Measurements from ENCODE around the gene HNF4A.
"Not testable (repeated sequence)": the region's sequence is repeated elsewhere in the genome, so short reads cannot be mapped to it uniquely, and the experiment has no call there.

HNF4A gene

GRCh38 chr20:44467289-44467883, 111.9 kb downstream of the HNF4A start:
- no peak overlapping the region for H3K27ac ChIP-seq (ENCODE audit: low read depth, low read length)
- no peaks in the 10 kb centered on the region for H3K36me3 ChIP-seq (ENCODE audit: control insufficient read depth, insufficient read depth, low read length)
- H3K9ac ChIP-seq (ENCODE audit: low read depth, low read length) = no peak overlapping the region
- no peaks in the 10 kb centered on the region for H3K4me1 ChIP-seq (ENCODE audit: control insufficient read depth, insufficient read depth, low read length)
- H3K4me3 ChIP-seq (ENCODE audit: low read depth, low read length) = no peak overlapping the region
- H3K27me3 ChIP-seq (ENCODE audit: control insufficient read depth, insufficient read depth, low read length) = no peaks in the 10 kb centered on the region
- H3K9me3 ChIP-seq (ENCODE audit: control insufficient read depth, insufficient read depth, low read length) = no peaks in the 10 kb centered on the region

DNA sequence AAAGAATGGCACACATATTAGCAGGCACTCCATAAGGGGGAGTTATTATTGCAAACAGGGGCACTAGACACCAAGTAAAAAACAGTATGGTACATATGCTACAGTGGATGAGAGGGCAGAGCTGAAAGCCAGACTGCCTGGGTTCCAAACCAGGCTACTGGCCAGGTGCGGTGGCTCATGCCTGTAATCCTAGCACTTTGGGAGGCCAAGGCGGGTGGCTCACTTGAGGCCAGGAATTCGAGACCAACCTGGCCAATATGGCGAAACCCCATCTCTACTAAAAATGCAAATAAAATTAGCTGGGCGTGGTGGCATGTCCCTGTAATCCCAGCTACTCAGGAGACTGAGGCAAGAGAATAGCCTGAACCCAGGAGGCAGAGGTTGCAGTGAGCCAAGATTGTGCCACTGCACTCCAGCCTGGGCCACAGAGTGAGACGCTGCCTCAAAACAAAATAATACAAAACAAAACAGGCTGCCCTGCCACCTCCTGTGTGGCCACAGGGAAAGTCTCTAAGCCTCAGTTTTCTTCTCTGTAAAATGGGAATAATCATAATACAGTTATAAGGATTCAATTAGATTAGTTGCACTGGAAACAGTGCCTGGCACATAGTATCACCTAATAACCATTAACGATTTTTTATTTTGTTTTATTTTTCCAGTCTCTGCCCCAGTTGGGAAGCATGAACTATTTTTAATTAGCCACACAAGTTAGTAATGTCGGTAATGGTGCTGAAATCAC, 112.7 kb downstream of the HNF4A start:
- no peaks in the 10 kb centered on the region for H3K4me1 ChIP-seq (ENCODE audit: control insufficient read depth, insufficient read depth, low read length)
- H3K27me3 ChIP-seq (ENCODE audit: control insufficient read depth, insufficient read depth, low read length) = no peaks in the 10 kb centered on the region
- no peak overlapping the region for H3K9ac ChIP-seq (ENCODE audit: low read depth, low read length)
- H3K27ac ChIP-seq (ENCODE audit: low read depth, low read length) = no peak overlapping the region
- H3K9me3 ChIP-seq (ENCODE audit: control insufficient read depth, insufficient read depth, low read length) = no peaks in the 10 kb centered on the region
- H3K4me3 ChIP-seq (ENCODE audit: low read depth, low read length) = no peak overlapping the region
- H3K36me3 ChIP-seq (ENCODE audit: control insufficient read depth, insufficient read depth, low read length) = no peaks in the 10 kb centered on the region

- Histone ChIP-seq H3K9me3 (ENCODE audit: control insufficient read depth, insufficient read depth, low read length) (no peaks in the 10 kb centered on the region), H3K27me3 (ENCODE audit: control insufficient read depth, insufficient read depth, low read length) (no peaks in the 10 kb centered on the region), H3K4me3 (ENCODE audit: low read depth, low read length) (no peak overlapping the region), H3K27ac (ENCODE audit: low read depth, low read length) (no peak overlapping the region), H3K4me1 (ENCODE audit: control insufficient read depth, insufficient read depth, low read length) (peaks cover 3% of the 10 kb centered on the region; the same call in 1 of the 2 replicates), H3K9ac (ENCODE audit: low read depth, low read length) (no peak overlapping the region), H3K36me3 (ENCODE audit: control insufficient read depth, insufficient read depth, low read length) (no peaks in the 10 kb centered on the region)
These were observed 114.8 kb downstream of the HNF4A start for GRCh38 chr20:44470327-44470726.

DNA sequence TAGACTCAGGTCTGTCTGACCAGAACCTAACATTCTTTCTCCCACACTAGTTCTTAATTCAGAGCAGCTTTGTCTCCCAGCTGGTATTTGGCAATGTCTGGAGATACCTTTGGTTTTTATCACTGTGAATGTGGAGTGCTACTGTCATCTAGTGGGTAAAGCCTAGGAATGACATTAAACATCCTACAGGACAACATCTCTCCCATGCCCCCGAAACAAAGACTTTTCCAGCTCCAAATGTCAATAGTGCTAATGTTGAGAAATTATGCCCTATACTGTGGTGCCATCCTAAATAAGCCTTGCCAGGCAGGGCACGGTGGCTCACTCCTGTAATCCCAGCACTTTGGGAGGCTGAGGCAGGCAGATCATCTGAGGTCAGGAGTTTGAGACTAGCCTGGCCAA, 116.0 kb downstream of the HNF4A start:
- Histone ChIP-seq H3K27ac (ENCODE audit: low read depth, low read length) (no peak overlapping the region), H3K27me3 (ENCODE audit: control insufficient read depth, insufficient read depth, low read length) (no peaks in the 10 kb centered on the region), H3K4me3 (ENCODE audit: low read depth, low read length) (no peak overlapping the region), H3K36me3 (ENCODE audit: control insufficient read depth, insufficient read depth, low read length) (no peaks in the 10 kb centered on the region), H3K9ac (ENCODE audit: low read depth, low read length) (no peak overlapping the region), H3K9me3 (ENCODE audit: control insufficient read depth, insufficient read depth, low read length) (no peaks in the 10 kb centered on the region), H3K4me1 (ENCODE audit: control insufficient read depth, insufficient read depth, low read length) (peaks cover 7% of the 10 kb centered on the region; the same call in 1 of the 2 replicates)

GRCh38 chr20:44472283-44472682, 116.8 kb downstream of the HNF4A start:
- not testable (repeated sequence) for H3K9me3 ChIP-seq (ENCODE audit: control insufficient read depth, insufficient read depth, low read length); H3K4me3 ChIP-seq (ENCODE audit: low read depth, low read length); H3K9ac ChIP-seq (ENCODE audit: low read depth, low read length); H3K27ac ChIP-seq (ENCODE audit: low read depth, low read length); H3K27me3 ChIP-seq (ENCODE audit: control insufficient read depth, insufficient read depth, low read length); H3K36me3 ChIP-seq (ENCODE audit: control insufficient read depth, insufficient read depth, low read length)
- H3K4me1 ChIP-seq (ENCODE audit: control insufficient read depth, insufficient read depth, low read length) = peaks cover 10% of the 10 kb centered on the region; the same call in 1 of the 2 replicates

GRCh38 chr20:44475372-44475693, 119.8 kb downstream of the HNF4A start:
- no peaks in the 10 kb centered on the region for H3K27me3 ChIP-seq (ENCODE audit: control insufficient read depth, insufficient read depth, low read length)
- H3K4me3 ChIP-seq (ENCODE audit: low read depth, low read length) = peak overlapping the region; percentile 86
- H3K4me1 ChIP-seq (ENCODE audit: control insufficient read depth, insufficient read depth, low read length) = peaks cover 10% of the 10 kb centered on the region; the same call in 1 of the 2 replicates
- H3K27ac ChIP-seq (ENCODE audit: low read depth, low read length) = no peak overlapping the region
- no peaks in the 10 kb centered on the region for H3K9me3 ChIP-seq (ENCODE audit: control insufficient read depth, insufficient read depth, low read length)
- H3K36me3 ChIP-seq (ENCODE audit: control insufficient read depth, insufficient read depth, low read length) = peaks cover 3% of the 10 kb centered on the region
- no peak overlapping the region for H3K9ac ChIP-seq (ENCODE audit: low read depth, low read length)

DNA sequence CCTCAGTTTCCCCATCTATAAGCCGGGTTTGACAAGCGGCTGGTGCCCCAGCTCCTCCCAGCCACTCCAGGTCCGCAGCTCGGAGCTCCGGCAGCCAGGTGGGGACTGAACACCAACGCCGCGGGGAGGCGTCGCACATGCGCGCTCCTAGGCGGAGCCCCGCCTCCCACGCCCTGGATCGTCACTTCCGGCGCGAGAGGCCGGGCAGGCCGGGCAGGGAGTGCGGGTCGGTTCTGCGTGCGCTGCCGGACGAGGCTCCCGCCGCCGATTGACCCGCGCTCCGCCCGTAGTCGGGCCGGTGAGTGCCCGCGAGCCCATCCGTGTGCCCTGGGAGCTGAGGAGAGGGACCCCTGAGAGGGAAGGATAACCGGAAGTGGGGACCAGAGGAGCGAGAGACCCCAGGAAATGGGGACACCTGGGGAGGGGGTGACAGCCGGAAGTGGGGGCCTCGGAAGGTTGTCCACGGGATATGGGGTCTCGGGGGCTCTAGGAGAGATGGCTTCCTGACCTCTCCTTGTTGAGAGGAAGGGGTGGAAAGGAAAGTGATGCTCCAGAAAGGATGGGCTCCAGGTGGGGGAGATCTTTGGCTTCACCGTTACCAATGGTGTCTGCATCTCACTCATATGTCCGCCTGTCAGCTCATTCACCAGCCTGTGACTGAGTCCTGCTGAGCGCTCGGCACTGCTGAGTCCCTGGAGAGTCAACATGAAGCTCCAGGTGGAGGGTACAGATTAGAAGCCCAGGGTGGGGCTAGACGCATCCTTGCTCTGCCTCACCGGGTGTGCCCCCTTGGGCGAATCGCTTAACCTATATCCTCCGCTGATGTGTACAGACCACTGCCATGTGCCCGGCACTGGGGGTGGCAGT, 120.4 kb downstream of the HNF4A start, which contains the start of gene TTPAL:
TSS of gene TTPAL (plus strand) at position 181 of the 867 bp plus-strand sequence. CDS start 4,126 bp downstream, outside the sequence.
- Histone ChIP-seq H3K4me1 (ENCODE audit: control insufficient read depth, insufficient read depth, low read length) (peaks cover 10% of the 10 kb centered on the region; the same call in 1 of the 2 replicates), H3K4me3 (ENCODE audit: low read depth, low read length) (peak within 1 kb of the TSS; percentile 86), H3K27me3 (ENCODE audit: control insufficient read depth, insufficient read depth, low read length) (no peaks in the 10 kb centered on the region), H3K9ac (ENCODE audit: low read depth, low read length) (peak within 1 kb of the TSS; percentile 77), H3K9me3 (ENCODE audit: control insufficient read depth, insufficient read depth, low read length) (no peaks in the 10 kb centered on the region), H3K27ac (ENCODE audit: low read depth, low read length) (peak within 1 kb of the TSS; percentile 82), H3K36me3 (ENCODE audit: control insufficient read depth, insufficient read depth, low read length) (peaks cover 7% of the 10 kb centered on the region)

- peaks cover 10% of the 10 kb centered on the region; the same call in 1 of the 2 replicates for H3K4me1 ChIP-seq (ENCODE audit: control insufficient read depth, insufficient read depth, low read length)
- no peaks in the 10 kb centered on the region for H3K9me3 ChIP-seq (ENCODE audit: control insufficient read depth, insufficient read depth, low read length)
- H3K27ac ChIP-seq (ENCODE audit: low read depth, low read length) = no peak overlapping the region
- peak overlapping the region; percentile 86; the same call in 1 of the 2 replicates for H3K4me3 ChIP-seq (ENCODE audit: low read depth, low read length)
- no peak overlapping the region for H3K9ac ChIP-seq (ENCODE audit: low read depth, low read length)
- no peaks in the 10 kb centered on the region for H3K27me3 ChIP-seq (ENCODE audit: control insufficient read depth, insufficient read depth, low read length)
- H3K36me3 ChIP-seq (ENCODE audit: control insufficient read depth, insufficient read depth, low read length) = peaks cover 17% of the 10 kb centered on the region
These were observed 121.7 kb downstream of the HNF4A start for GRCh38 chr20:44477151-44477550.

DNA sequence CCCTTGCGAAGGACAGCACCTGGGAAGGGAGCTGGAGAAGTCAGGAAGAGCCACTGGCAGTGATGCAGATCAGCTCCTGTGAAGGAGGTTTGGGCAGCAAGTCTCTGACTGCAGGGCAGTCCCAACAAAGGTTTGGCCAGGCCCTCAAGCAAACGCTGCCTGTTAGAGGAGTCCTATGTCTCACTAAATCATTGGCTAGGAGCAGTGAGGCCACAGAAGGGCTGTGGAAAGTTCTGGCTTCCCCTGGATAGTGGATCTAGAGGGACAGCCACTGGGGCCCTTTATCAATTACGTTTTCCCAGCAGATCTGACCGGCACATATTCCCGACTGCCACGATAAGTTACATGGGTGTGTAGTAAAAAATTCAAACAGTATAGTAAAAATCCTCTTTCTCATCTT, 122.7 kb downstream of the HNF4A start:
- no peak overlapping the region for H3K27ac ChIP-seq (ENCODE audit: low read depth, low read length)
- no peaks in the 10 kb centered on the region for H3K9me3 ChIP-seq (ENCODE audit: control insufficient read depth, insufficient read depth, low read length)
- H3K27me3 ChIP-seq (ENCODE audit: control insufficient read depth, insufficient read depth, low read length) = no peaks in the 10 kb centered on the region
- no peak overlapping the region for H3K9ac ChIP-seq (ENCODE audit: low read depth, low read length)
- H3K4me3 ChIP-seq (ENCODE audit: low read depth, low read length) = no peak overlapping the region
- peaks cover 19% of the 10 kb centered on the region for H3K36me3 ChIP-seq (ENCODE audit: control insufficient read depth, insufficient read depth, low read length)
- peaks cover 10% of the 10 kb centered on the region; the same call in 1 of the 2 replicates for H3K4me1 ChIP-seq (ENCODE audit: control insufficient read depth, insufficient read depth, low read length)

DNA sequence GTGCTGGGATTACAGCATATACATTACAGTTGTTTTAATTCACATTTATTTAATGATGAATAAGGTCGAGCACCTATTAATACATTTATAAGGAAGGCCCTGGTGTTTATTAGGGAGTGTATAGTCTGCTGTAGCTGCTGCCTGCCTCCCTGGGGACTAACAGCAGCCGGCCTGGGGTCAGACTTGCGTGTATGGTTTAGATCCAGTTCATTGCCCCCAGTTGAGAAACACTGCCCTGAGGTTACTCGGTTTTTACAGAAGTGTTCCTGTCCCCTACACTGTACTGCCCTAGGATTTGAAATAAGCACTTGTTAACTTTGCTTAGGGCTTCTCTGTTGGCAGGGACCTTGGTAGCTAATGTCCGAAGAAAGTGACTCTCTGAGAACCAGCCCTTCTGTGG, 124.1 kb downstream of the HNF4A start:
- Histone ChIP-seq H3K36me3 (ENCODE audit: control insufficient read depth, insufficient read depth, low read length) (peaks cover 33% of the 10 kb centered on the region), H3K9ac (ENCODE audit: low read depth, low read length) (no peak overlapping the region), H3K27ac (ENCODE audit: low read depth, low read length) (no peak overlapping the region), H3K27me3 (ENCODE audit: control insufficient read depth, insufficient read depth, low read length) (no peaks in the 10 kb centered on the region), H3K9me3 (ENCODE audit: control insufficient read depth, insufficient read depth, low read length) (no peaks in the 10 kb centered on the region), H3K4me3 (ENCODE audit: low read depth, low read length) (no peak overlapping the region), H3K4me1 (ENCODE audit: control insufficient read depth, insufficient read depth, low read length) (peaks cover 10% of the 10 kb centered on the region; the same call in 1 of the 2 replicates)
